Measurements from ENCODE around the gene REL. TPM values are rescaled to one million over a fixed set of nuclear protein-coding genes. Genes with fewer than 3 reads are reported as not detected.
"Not testable (repeated sequence)": the region's sequence is repeated elsewhere in the genome, so short reads cannot be mapped to it uniquely, and the experiment has no call there.

The REL gene
- total RNA-seq, 2 donors from 2014 or later, result 11.7 to 15.9 TPM

- H3K36me3 ChIP-seq (ENCODE audit: control insufficient read depth, insufficient read depth, low read length), result no peaks in the 10 kb centered on the region
- Mint-ChIP-seq H3K36me3 (ENCODE audit: low read depth) (no peaks in the 10 kb centered on the region), H3K4me1 (peaks cover 28% of the 10 kb centered on the region), H3K4me3 (no peak overlapping the region), H3K27ac (no peak overlapping the region), H3K9me3 (no peaks in the 10 kb centered on the region), H3K27me3 (ENCODE audit: insufficient read depth) (peaks cover 2% of the 10 kb centered on the region)
- H3K4me3 ChIP-seq (ENCODE audit: low read length), result no peak overlapping the region
- no peaks in the 10 kb centered on the region for H3K9me3 ChIP-seq (ENCODE audit: control insufficient read depth, low read length)
- TF ChIP-seq CTCF (conservative IDR thresholded peaks at IDR 0.05), result no peak
- H3K27me3 ChIP-seq (ENCODE audit: control insufficient read depth, insufficient read depth, low read length, poor library complexity, severe bottlenecking), result no peaks in the 10 kb centered on the region
- no peak for DNase-seq
- H3K27ac ChIP-seq (ENCODE audit: low read depth, low read length), result no peak overlapping the region
- no peaks in the 10 kb centered on the region for H3K4me1 ChIP-seq (ENCODE audit: control insufficient read depth, insufficient read depth, low read length)
- 83 to 92% methylated on average over 2 of the region's 2 CpGs for WGBS, 2 experiments (ENCODE audit: insufficient coverage in 1 of 2, insufficient read length in 1 of 2)
- H3K9ac ChIP-seq (ENCODE audit: extremely low read depth, low read length, poor library complexity, severe bottlenecking), result no peak overlapping the region
These were observed 4.3 kb downstream of the REL start for GRCh38 chr2:60885683-60886082.

GRCh38 chr2:60886991-60887390 is 5.6 kb downstream of the REL start:
- Mint-ChIP-seq H3K27ac (no peak overlapping the region), H3K9me3 (no peaks in the 10 kb centered on the region)
- H3K4me3 ChIP-seq (ENCODE audit: low read length), result no peak overlapping the region

GRCh38 chr2:60888853-60889252 is 7.5 kb downstream of the REL start:
- Mint-ChIP-seq H3K27me3 (ENCODE audit: insufficient read depth) (no peaks in the 10 kb centered on the region), H3K36me3 (ENCODE audit: low read depth) (peaks cover 9% of the 10 kb centered on the region), H3K4me1 (peaks cover 15% of the 10 kb centered on the region), H3K4me3 (no peak overlapping the region), H3K9me3 (no peaks in the 10 kb centered on the region), H3K27ac (no peak overlapping the region)
- Histone ChIP-seq H3K9me3 (ENCODE audit: control insufficient read depth, low read length) (no peaks in the 10 kb centered on the region), H3K4me1 (ENCODE audit: control insufficient read depth, insufficient read depth, low read length) (no peaks in the 10 kb centered on the region), H3K4me3 (ENCODE audit: low read length) (no peak overlapping the region), H3K27me3 (ENCODE audit: control insufficient read depth, insufficient read depth, low read length, poor library complexity, severe bottlenecking) (no peaks in the 10 kb centered on the region), H3K27ac (ENCODE audit: low read depth, low read length) (no peak overlapping the region), H3K36me3 (ENCODE audit: control insufficient read depth, insufficient read depth, low read length) (peaks cover 9% of the 10 kb centered on the region), H3K9ac (ENCODE audit: extremely low read depth, low read length, poor library complexity, severe bottlenecking) (no peak overlapping the region)
- no peak for TF ChIP-seq CTCF (conservative IDR thresholded peaks at IDR 0.05)
- DNase-seq, result no peak
- 92 to 94% methylated on average over 2 of the region's 2 CpGs for WGBS, 2 experiments (ENCODE audit: insufficient coverage in 1 of 2, insufficient read length in 1 of 2)

More at GRCh38 chr2:60886991-60887390, 5.6 kb downstream of the REL start:
- Histone ChIP-seq H3K27me3 (ENCODE audit: control insufficient read depth, insufficient read depth, low read length, poor library complexity, severe bottlenecking) (no peaks in the 10 kb centered on the region), H3K9me3 (ENCODE audit: control insufficient read depth, low read length) (no peaks in the 10 kb centered on the region), H3K36me3 (ENCODE audit: control insufficient read depth, insufficient read depth, low read length) (no peaks in the 10 kb centered on the region), H3K27ac (ENCODE audit: low read depth, low read length) (no peak overlapping the region), H3K9ac (ENCODE audit: extremely low read depth, low read length, poor library complexity, severe bottlenecking) (no peak overlapping the region), H3K4me1 (ENCODE audit: control insufficient read depth, insufficient read depth, low read length) (no peaks in the 10 kb centered on the region)
- peaks cover 28% of the 10 kb centered on the region for H3K4me1 Mint-ChIP-seq
- no peak for TF ChIP-seq CTCF (conservative IDR thresholded peaks at IDR 0.05)
- H3K36me3 Mint-ChIP-seq (ENCODE audit: low read depth), result peaks cover 5% of the 10 kb centered on the region
- 83 to 94% methylated on average over 1 to 2 of the region's 3 CpGs for WGBS, 2 experiments (ENCODE audit: insufficient coverage in 1 of 2, insufficient read length in 1 of 2)
- peaks cover 2% of the 10 kb centered on the region for H3K27me3 Mint-ChIP-seq (ENCODE audit: insufficient read depth)
- H3K4me3 Mint-ChIP-seq, result no peak overlapping the region
- DNase-seq, result no peak

GRCh38 chr2:60889581-60890392 is 8.4 kb downstream of the REL start:
- 60 to 99% methylated on average over 1 to 5 of the region's 7 CpGs for WGBS, 2 experiments (ENCODE audit: insufficient coverage in 1 of 2, insufficient read length in 1 of 2)
- H3K4me3 Mint-ChIP-seq; H3K4me1 ChIP-seq (ENCODE audit: control insufficient read depth, insufficient read depth, low read length): not testable (repeated sequence)

More at GRCh38 chr2:60889581-60890392, 8.4 kb downstream of the REL start:
- not testable (repeated sequence) for H3K9me3 ChIP-seq (ENCODE audit: control insufficient read depth, low read length); DNase-seq; H3K9me3 Mint-ChIP-seq; H3K27me3 Mint-ChIP-seq (ENCODE audit: insufficient read depth); H3K4me3 ChIP-seq (ENCODE audit: low read length); H3K27me3 ChIP-seq (ENCODE audit: control insufficient read depth, insufficient read depth, low read length, poor library complexity, severe bottlenecking); H3K27ac ChIP-seq (ENCODE audit: low read depth, low read length); H3K9ac ChIP-seq (ENCODE audit: extremely low read depth, low read length, poor library complexity, severe bottlenecking); H3K27ac Mint-ChIP-seq
- peaks cover 15% of the 10 kb centered on the region for H3K36me3 ChIP-seq (ENCODE audit: control insufficient read depth, insufficient read depth, low read length)
- Mint-ChIP-seq H3K4me1 (peaks cover 11% of the 10 kb centered on the region), H3K36me3 (ENCODE audit: low read depth) (peaks cover 13% of the 10 kb centered on the region)
